ENCODE measurements around the gene KBTBD8.

KBTBD8 gene

DNA sequence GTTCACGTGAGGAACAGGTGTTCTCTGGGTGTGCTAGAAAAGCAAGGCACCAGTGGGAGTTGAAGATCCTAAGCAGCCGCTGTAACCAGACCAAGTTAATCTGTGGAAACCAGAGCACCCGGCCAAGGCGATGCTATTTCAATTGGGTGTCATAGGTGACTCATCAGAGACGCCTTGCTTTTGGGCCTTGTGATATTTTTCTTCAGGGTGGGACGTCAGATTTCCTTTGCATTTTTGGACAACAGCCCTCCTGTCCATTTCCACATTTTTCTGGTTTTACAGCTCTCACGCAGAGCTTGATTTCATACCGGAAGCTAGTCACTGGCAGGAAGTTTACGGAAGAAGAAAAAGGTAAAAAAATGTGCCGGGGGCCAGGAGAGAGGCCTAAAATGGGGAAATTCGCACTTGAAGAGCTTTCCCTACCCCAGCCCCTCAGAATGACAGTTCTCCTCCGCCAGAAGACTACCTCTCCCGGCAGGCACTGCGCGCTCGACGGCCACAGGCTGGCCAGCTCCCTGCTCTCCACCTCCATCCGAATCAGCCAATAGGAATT is 471 bp upstream of the KBTBD8 start:
- no peak for DNase-seq (ENCODE audit: low read depth in 2 of 2)

GRCh38 chr3:66998904-66999235 is 763 bp downstream of the KBTBD8 start:
- no peak for DNase-seq (ENCODE audit: low read depth in 2 of 2)

GRCh38 chr3:67000009-67000408 is 1.9 kb downstream of the KBTBD8 start:
- no peak for DNase-seq (ENCODE audit: low read depth in 2 of 2)

DNA sequence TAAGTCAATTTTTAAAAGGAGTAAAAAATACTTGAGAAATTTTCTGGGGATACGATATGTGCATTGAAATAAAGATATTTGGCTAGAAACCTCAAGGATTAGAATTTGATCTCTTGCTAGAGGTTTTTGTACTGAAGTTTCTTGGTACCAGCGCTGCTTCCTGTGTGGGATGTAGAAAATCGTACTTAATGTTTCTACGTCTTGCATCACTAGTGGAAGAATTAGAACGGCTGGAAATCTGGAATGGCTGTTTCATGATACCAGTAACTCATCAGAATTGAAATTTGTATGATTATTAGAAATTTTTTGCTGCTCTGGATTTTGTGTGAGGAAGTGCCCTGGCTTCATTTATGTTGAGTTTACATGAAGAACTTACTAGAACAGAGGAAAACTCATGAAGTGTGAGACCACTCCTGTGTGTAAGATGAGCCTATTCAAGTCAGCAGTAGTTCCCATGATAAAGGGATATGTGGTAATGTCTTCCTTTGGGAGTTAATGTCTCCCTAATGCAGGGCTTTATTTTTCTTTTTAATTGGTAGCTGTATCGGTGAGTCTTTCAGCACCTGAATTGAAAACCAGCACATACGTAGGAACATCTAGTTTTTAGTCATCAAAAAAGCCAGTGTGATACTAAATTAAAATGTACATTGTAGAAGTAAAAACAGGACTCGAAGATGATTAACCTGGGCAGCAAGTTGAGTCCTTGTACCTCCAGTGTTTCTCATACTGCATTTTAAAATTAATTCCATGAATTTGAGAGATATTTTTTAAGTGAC is 3.2 kb downstream of the KBTBD8 start:
- DNase-seq (ENCODE audit: low read depth in 2 of 2): no peak

DNA sequence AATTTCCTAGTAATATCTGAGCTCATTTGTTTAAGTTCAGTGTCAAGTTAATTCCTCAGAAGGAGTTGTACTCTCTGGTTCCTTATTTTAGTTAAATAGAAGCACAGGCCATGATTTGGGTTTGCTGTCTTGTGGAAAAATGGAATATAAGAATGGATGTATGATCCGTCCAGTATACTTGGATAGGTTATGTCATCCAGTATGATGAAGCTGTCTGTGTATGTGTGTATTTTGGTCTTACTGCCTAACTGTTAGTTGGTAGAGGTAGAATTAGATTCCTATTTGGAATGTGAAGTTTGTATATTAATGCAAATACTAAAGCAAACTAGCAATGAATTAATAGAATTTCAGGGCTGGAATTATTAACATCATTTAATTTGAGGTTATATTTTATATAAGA is 7.9 kb downstream of the KBTBD8 start:
- no peak for DNase-seq (ENCODE audit: low read depth in 2 of 2)

DNA sequence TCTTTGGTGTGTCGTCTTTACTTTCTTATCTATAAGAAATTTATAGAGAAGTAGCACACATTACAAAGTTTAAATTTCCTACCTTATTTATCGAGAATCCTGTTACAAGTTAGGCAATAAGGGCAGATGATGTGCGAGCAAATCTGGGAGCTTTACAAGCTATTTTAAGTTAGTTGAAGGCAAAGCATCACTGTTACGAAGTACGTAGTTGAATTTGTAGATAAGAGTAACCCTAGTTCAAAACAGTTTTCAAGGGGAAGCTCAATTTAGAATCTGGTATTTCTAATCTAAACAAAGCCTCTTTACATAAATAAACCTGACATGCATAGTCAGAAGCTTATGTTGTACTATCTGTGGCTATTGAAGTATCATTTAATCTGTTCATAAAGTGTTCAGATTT is 8.4 kb downstream of the KBTBD8 start:
- no peak for DNase-seq (ENCODE audit: low read depth in 2 of 2)

DNA sequence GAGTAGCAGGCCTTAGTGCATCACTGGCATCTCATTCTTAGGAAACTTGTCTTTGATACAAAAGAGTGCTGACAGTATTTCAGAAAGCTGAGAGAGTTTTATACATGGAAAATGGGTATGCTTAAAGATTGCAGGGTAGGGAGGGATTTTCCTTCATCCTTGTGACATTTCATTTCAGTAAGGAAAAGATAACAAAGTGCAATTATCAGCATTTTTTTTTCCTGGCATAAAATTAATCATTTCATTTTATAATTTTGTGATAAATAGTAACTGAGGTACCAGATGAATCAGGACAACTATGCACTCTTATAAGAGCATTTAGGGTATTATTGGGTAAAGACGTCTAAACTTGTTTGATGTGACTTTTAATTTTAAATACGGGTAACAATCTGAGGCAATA is 10.3 kb downstream of the KBTBD8 start:
- DNase-seq (ENCODE audit: low read depth in 2 of 2): no peak

GRCh38 chr3:67009716-67010115 is 11.6 kb downstream of the KBTBD8 start:
- no peak for DNase-seq (ENCODE audit: low read depth in 2 of 2)

GRCh38 chr3:67011414-67012131 is 13.5 kb downstream of the KBTBD8 start:
- no peak for DNase-seq (ENCODE audit: low read depth in 2 of 2)

- no peak for DNase-seq (ENCODE audit: low read depth in 2 of 2)
These were observed 14.5 kb downstream of the KBTBD8 start for GRCh38 chr3:67012564-67012963.

DNA sequence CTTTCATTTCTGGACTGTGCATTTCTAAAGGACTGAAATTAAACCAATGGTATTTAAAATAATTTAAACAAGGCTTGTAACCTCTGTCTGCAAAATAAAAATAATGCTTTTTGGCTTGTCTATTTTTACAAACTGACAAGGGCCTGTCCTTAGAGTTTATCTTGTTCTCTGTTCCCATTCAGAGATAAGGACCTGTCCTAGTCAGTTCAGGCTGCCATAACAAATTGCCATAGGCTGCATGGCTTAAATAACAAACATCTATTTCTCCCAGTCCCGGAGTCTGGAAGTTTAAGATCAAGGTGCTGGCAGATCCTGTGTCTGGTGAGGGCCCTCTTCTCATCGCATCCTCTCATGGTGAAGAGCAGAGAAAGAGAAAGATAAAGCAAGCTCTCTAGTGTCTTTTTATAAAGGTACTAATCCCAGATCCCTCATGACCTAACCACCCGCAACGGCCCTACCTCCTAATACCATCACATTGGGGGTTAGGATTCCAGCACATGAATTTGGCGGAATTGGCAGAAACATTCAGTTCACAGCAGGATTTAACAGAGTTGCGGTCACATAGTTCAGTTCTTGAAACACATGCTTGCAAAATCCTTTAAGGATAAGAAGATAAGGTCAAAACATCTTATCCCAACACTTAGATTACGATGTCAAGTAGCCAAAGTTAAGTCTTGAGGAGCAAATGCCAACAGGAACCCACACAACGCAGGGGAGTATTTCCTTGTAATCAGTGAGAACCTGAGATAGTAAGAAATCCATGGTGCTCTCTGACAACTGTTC is 17.8 kb downstream of the KBTBD8 start:
- no peak for DNase-seq (ENCODE audit: low read depth in 2 of 2)

DNA sequence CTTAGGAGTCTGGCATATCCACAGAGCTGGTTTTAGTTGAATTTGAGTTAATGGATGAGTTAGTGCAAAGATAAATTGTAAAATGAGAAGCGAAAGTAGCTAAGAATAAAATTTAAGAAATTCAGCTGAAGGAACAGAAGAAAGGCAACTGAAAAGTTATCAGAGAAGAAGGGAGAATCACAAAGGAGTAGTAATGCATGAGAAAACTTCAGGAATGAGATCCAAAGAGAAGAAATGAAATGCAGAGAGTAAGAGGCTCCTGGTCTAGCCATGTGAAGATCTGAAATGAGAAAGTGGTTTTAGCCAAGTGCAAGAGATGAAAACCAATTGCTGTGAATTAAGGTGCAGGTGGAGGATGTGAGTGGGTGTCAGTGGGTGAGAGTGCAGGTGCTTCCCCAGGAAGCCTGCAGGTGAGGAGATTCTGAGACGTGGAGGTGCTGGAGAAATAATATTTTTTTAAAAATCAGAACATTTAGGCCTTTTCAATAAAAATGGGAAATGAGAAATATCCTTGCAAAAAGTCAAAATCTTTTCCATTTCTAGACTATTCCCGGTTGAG is 18.5 kb downstream of the KBTBD8 start:
- DNase-seq (ENCODE audit: low read depth in 2 of 2): no peak

GRCh38 chr3:67017211-67017610 is 19.1 kb downstream of the KBTBD8 start:
- DNase-seq (ENCODE audit: low read depth in 2 of 2): no peak

DNA sequence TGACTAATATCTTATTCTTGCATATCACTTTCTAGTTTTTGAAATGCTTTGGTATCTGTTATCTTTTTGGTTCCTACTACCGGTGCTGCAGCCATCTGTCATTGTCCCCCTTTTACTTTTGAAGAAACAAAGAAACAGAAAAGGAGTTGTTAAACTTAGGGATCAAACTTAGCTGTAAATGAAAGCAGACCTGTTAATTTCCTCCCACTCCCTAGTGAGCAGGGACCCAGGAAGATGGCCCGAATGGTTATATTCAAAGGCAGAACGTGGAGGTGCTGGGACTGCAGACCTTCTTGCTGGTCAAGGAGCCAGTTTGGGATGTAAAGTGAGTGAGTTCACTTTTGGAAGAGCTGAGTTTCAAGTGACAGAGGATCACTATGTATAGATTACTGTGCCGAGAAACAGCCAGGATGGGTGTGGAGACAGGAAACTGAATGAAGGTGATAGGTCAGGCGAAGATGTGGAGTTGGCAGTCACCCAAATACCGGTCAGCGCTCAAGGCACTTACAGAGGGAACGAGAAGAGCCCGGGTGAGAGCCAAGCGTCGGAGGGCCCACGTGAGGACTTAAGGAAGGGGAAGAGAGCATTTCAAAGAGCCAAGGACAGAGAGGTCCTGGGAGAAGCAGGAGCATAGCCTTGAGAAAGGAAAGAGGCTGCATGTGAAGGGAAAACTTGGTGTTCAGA is 20.1 kb downstream of the KBTBD8 start:
- DNase-seq (ENCODE audit: low read depth in 2 of 2): no peak

- no peak for DNase-seq (ENCODE audit: low read depth in 2 of 2)
These were observed 20.9 kb downstream of the KBTBD8 start for GRCh38 chr3:67018789-67019526.

- no peak for DNase-seq (ENCODE audit: low read depth in 2 of 2)
These were observed 30.1 kb downstream of the KBTBD8 start for GRCh38 chr3:67028001-67028784.

DNA sequence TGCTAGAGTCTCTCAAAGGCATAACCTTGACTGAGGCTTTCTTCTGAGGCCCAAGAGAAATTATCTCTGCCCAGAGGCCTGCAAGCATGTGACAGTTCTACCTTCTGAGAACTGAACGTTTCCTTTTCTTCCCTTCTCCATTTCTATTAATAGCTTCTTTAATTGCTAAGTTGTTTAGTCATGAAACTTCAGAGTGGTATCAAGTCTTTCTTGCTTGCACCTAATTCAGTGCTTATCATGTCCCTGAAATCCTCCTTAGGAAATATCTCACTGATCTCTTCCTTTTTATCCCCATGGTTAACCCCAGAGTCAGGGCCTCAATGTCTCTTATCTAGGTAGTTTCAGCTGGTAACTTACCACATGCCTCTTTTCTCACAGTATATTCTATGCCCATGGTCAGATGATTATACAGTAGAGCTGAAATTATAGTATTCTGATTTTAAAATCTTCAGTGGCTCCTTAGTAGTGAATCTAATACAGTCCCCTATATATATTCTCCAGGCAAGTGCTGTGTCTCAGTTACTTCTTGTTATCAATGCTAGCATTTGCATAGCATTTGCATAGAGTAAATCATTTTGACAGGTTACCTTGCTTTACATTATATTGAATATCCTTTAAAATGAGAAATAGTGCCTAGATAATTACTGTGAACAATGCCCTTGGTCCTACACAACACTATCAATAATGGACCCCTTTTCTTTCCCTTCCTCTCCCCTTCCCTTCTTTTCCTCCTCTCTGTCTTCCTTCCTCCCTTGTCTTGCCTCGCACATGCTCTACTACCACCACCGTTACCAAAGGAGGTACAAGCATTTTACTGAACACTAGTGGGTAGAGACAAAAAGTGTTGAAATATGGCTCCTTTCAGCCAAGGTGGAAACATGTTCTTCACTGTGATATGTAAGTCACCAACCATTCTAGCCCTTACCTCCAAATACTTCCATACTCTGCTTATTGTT is 33.0 kb downstream of the KBTBD8 start:
- DNase-seq (ENCODE audit: low read depth in 2 of 2): no peak

DNA sequence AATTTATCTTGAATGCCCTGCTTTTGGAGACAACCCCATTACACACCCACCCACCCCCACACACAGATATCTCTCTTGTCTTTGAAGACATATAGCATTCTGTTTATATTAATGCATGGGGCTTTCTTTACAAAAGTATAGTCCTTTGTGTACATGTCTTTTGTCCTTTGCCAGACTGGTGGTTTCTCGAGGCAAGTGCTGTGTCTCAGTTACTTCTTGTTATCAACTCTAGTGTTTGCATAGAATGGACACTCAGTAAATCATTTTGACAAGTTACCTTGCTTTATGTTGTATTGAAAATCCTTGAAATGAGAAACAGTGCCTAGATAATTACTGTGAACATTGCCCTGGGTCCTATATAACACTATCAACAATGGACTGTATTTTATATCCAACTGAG is 33.9 kb downstream of the KBTBD8 start:
- DNase-seq (ENCODE audit: low read depth in 2 of 2): no peak

DNA sequence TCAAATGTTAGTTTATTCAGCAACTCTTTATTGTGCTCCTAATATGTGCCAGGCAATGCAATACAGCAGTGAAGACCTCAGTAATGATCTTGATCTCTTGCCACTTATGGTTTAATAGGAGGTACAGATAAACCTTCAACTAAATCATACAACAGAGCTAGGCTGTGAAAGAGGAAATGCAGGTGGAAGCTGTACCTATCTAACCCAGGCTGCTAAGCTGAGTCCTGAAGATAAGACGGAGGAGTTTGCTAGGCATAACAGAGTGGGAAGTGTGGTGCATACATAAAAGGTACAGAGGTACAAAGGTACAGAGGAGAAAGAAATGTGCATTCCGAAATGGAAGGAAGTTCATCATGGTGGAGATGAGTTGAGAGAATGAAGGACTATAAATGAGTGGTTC is 35.0 kb downstream of the KBTBD8 start:
- DNase-seq (ENCODE audit: low read depth in 2 of 2): no peak
